BE2C (cell line): Measurements from ENCODE around the gene KRT79.

Source experiments
- DNase-seq: peaks from one replicate; pipeline ENCODE4 v3.0.0-alpha.2; 2020
- H3K27me3 ChIP-seq: fragments of 250-450 bp; sonication (Bioruptor Pico); 2 replicates; pipeline ENCODE4 v1.5.1; 2020; ENCODE audit warnings: mild to moderate bottlenecking
- H3K36me3 ChIP-seq: fragments of 250-450 bp; sonication (Bioruptor Pico); 2 replicates; pipeline ENCODE4 v1.5.1; 2020; ENCODE audit warnings: mild to moderate bottlenecking
- H3K4me1 ChIP-seq: fragments of 250-450 bp; sonication (Bioruptor Pico); 2 replicates; pipeline ENCODE4 v1.5.1; 2020
- H3K4me3 ChIP-seq: 2 replicates; pipeline ENCODE4 v1.5.1; 2011; ENCODE audit warnings: low read depth, low read length
- H3K9me3 ChIP-seq: fragments of 250-450 bp; sonication (Bioruptor Pico); 2 replicates; pipeline ENCODE4 v1.5.1; 2020
- TF ChIP-seq, protein P1 (sequence below): IDR thresholded peaks from 2 replicates; pipeline ENCODE4 v1.5.1; 2012; ENCODE audit warnings: mild to moderate bottlenecking, low read depth, low read length

The KRT79 gene

DNA sequence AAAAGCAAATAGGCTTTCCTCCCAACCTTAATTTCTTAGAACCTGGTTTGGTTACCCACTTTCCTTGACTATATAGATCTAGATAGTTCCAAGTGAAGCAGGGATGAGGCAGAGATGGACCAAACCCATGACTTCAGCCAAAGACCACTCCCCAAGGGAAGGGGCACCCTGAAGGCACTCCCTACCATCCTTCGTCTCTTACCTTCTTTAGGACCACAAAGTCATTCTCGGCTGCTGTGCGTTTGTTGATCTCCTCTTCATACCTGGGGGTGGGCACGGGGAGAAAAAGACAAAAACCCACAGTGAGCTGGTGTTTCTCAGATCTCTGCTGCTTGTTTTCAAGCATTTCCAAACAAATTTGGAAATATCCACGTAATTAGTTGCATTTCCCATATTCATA lies 23.6 kb downstream of the KRT79 start:
- TF ChIP-seq, protein P1, sequence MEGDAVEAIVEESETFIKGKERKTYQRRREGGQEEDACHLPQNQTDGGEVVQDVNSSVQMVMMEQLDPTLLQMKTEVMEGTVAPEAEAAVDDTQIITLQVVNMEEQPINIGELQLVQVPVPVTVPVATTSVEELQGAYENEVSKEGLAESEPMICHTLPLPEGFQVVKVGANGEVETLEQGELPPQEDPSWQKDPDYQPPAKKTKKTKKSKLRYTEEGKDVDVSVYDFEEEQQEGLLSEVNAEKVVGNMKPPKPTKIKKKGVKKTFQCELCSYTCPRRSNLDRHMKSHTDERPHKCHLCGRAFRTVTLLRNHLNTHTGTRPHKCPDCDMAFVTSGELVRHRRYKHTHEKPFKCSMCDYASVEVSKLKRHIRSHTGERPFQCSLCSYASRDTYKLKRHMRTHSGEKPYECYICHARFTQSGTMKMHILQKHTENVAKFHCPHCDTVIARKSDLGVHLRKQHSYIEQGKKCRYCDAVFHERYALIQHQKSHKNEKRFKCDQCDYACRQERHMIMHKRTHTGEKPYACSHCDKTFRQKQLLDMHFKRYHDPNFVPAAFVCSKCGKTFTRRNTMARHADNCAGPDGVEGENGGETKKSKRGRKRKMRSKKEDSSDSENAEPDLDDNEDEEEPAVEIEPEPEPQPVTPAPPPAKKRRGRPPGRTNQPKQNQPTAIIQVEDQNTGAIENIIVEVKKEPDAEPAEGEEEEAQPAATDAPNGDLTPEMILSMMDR: no peak
- H3K4me1 ChIP-seq: no peaks in the 10 kb centered on the region
- no peak for DNase-seq
- H3K4me3 ChIP-seq: no peak overlapping the region
- no peaks in the 10 kb centered on the region for H3K36me3 ChIP-seq
- peaks cover 7% of the 10 kb centered on the region for H3K27me3 ChIP-seq
- no peaks in the 10 kb centered on the region for H3K9me3 ChIP-seq

DNA sequence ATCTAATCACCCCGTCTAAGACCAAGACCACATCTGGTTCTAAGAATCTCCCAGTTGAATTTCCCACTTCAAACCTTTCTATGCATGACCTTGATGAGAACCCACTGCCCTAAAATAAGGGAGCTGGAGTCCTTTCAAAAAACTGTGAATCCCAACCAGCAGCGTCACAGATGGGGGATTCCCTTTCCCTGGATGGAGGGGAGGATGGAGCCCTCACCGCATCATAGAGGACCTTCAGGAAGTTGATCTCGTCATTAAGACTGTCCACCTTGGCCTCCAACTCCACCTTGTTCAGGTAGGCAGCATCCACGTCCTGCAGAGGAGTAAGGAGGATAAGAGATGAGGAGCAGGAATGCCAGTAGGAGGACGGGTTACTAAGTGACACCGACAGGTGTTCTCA lies 24.9 kb downstream of the KRT79 start:
- Histone ChIP-seq H3K36me3 (no peaks in the 10 kb centered on the region), H3K9me3 (no peaks in the 10 kb centered on the region), H3K4me1 (no peaks in the 10 kb centered on the region), H3K4me3 (no peak overlapping the region), H3K27me3 (peaks cover 4% of the 10 kb centered on the region)
- TF ChIP-seq, protein P1: no peak
- no peak for DNase-seq

DNA sequence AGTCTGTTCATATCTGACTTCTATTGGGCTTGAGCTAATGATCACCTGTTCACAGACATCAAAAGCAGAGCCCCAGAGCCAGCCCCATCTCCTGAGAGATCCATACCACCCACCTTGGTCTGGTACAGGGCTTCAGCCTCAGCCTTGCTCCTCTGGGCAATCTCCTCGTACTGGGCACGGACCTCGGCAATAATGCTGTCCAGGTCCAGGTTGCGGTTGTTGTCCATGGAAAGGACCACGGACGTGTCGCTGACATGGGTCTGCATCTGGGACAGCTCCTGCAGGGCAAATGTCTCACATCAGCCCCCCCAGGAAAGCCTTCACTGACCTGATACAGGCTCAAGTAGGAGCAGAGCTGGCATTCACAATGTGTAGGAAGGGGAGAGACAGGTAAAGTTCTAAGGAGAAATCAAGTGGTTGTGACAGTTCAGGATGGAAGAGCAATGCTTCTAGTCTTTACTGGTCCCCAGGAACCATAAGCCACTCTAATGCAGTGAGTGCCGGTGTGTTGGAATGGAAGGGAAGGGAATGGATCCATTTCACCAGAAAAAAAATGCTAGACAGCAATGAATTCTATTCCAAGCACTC lies 25.4 kb downstream of the KRT79 start:
- H3K4me1 ChIP-seq: no peaks in the 10 kb centered on the region
- H3K9me3 ChIP-seq: no peaks in the 10 kb centered on the region
- TF ChIP-seq, protein P1: no peak
- H3K4me3 ChIP-seq: no peak overlapping the region
- H3K36me3 ChIP-seq: no peaks in the 10 kb centered on the region
- peaks cover under 1% of the 10 kb centered on the region for H3K27me3 ChIP-seq
- no peak for DNase-seq

DNA sequence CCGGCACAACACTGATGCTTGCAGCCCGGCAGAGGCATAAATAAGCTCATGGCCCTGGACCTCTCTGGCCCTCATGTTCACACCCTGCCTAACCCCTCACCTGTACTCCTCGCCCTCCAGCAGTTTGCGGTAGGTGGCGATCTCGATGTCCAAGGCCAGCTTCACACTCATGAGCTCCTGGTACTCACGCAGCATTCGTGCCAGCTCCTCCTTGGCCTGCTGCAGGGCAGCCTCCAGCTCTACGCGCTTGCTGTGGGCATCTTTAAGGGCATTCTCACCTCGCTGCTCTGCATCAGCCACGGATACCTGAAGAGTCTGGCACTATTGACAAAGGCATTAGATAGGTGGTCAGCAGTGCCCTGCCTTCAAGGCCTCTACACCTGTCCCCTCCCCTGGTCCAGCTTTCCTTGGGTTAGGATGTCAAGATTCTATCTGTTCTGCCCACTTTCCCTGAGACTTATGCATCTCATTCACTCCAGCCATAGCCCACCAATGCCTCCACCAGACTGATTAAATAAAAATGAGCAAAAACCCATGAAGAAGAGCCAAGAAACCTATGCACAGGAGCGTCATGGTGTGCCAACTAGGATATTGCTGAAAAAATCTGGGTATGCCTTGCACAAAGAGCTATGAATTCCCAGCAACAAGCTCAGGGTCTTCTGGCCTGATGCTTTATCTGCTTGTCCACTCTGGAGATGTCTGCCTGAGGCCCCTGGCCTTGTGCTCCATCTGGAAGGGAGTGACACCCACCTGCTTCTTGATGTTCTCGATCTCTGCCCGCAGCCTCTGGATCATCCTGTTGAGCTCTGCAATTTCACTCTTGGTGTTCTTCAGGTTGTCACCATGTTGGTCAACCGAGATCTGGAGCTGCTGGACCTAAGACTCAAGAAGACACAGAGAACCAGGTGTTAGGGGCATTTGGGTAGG lies 26.3 kb downstream of the KRT79 start:
- TF ChIP-seq, protein P1: no peak
- Histone ChIP-seq H3K4me3 (no peak overlapping the region), H3K9me3 (no peaks in the 10 kb centered on the region), H3K4me1 (no peaks in the 10 kb centered on the region), H3K36me3 (no peaks in the 10 kb centered on the region), H3K27me3 (no peaks in the 10 kb centered on the region; the same call in 1 of the 2 replicates)
- no peak for DNase-seq

DNA sequence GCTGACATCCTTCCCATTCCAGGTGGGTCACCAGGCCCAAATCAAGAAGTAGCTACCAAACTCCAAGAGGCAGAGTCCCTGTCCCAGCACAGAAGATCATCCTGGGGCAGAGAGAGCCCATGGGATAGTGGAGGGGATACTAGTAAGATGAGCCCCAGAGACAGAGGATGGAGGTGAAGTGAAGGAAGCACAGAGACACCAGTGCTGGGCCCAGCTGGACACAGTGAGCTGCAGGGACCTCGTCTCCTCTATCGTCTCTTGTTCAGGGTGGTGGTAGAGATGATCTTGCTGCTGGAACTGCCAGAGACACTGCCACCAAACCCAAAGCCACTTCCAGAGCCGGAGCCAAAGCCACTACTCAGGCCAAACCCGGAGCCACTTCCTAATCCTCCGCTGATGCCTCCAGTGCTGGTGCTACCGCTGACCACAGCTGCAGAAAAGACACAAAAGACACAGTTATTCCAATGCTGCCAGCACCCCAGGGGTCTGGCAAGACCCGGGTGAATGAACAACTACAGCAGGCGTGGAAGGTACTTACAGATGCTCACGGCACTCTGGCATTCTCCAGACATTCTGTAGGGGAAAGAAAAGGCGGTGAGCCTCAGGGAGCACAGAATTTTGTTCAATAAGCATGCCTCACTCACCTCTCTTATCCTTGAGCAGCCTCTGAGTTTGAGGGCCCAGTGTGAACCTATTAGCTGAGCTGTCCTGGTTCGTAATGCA lies 27.1 kb downstream of the KRT79 start:
- DNase-seq: no peak
- Histone ChIP-seq H3K36me3 (no peaks in the 10 kb centered on the region), H3K27me3 (no peaks in the 10 kb centered on the region; the same call in 1 of the 2 replicates), H3K9me3 (no peaks in the 10 kb centered on the region), H3K4me3 (no peak overlapping the region), H3K4me1 (no peaks in the 10 kb centered on the region)
- TF ChIP-seq, protein P1: no peak
